Fibroblast of lung (primary cell): Measurements from ENCODE around the gene KLHL3. TPM values are rescaled to one million over a fixed set of nuclear protein-coding genes. Genes with fewer than 3 reads are reported as not detected.

Experiments used
- DNase-seq, 2 donors: peaks; one replicate each; pipeline versions ENCODE4 v3.0.0 to v3.0.0-alpha.2; 2010; ENCODE audit warnings: low read depth in 2 of 2
- H2AFZ ChIP-seq: 2 replicates; pipeline ENCODE4 v1.5.1; 2012; ENCODE audit warnings: low read length, control low read depth, inconsistent platforms
- H3K27ac ChIP-seq: 2 replicates; pipeline ENCODE4 v1.5.1; 2011; ENCODE audit warnings: low read length, control low read depth; ENCODE audit not compliant: insufficient read depth
- H3K27me3 ChIP-seq: 2 replicates; pipeline ENCODE4 v1.5.1; 2011; ENCODE audit warnings: mild to moderate bottlenecking, low read length; ENCODE audit not compliant: control insufficient read depth, insufficient read depth
- H3K36me3 ChIP-seq: 2 replicates; pipeline ENCODE4 v1.5.1; 2011; ENCODE audit warnings: low read length; ENCODE audit not compliant: control insufficient read depth, insufficient read depth
- H3K4me1 ChIP-seq: 2 replicates; pipeline ENCODE4 v1.5.1; 2011; ENCODE audit warnings: low read length; ENCODE audit not compliant: control insufficient read depth, insufficient read depth; ENCODE audit errors: extremely low read depth
- H3K4me2 ChIP-seq: 2 replicates; pipeline ENCODE4 v1.5.1; 2011; ENCODE audit warnings: low read length, control low read depth; ENCODE audit not compliant: insufficient read depth; ENCODE audit errors: extremely low read depth
- H3K4me3 ChIP-seq, 4 experiments: fragments of 200-600 bp in 1 of 4; sonication (generic) in 1 of 4; replicated peaks in 1 of 4; 2 replicates each; pipeline ENCODE4 v1.5.1; 2011 to 2016; ENCODE audit warnings: low read length in 4 of 4, low read depth in 3 of 4, mild to moderate bottlenecking in 3 of 4, control low read depth in 2 of 4, inconsistent platforms in 1 of 4, mixed read lengths in 1 of 4; ENCODE audit not compliant: insufficient read depth in 1 of 4; ENCODE audit errors: control extremely low read depth in 1 of 4
- H3K79me2 ChIP-seq: 2 replicates; pipeline ENCODE4 v1.5.1; 2012; ENCODE audit warnings: mild to moderate bottlenecking, low read length, inconsistent platforms; ENCODE audit not compliant: control insufficient read depth, insufficient read depth
- H3K9ac ChIP-seq: 2 replicates; pipeline ENCODE4 v1.5.1; 2011; ENCODE audit warnings: mild to moderate bottlenecking, low read length, control low read depth; ENCODE audit not compliant: insufficient read depth
- H3K9me3 ChIP-seq: 2 replicates; pipeline ENCODE4 v1.5.1; 2012; ENCODE audit warnings: low read depth, low read length; ENCODE audit not compliant: control insufficient read depth, insufficient read depth
- H4K20me1 ChIP-seq: 2 replicates; pipeline ENCODE4 v1.5.1; 2011; ENCODE audit warnings: low read length; ENCODE audit not compliant: control insufficient read depth, insufficient read depth; ENCODE audit errors: extremely low read depth
- CTCF ChIP-seq, 2 donors: IDR thresholded peaks in 1 of 2; conservative IDR thresholded peaks in 1 of 2; 1 replicate in 1 of 2; 2 replicates in 1 of 2; pipeline ENCODE4 v1.5.1; 2011 to 2012; ENCODE audit warnings: low read length in 2 of 2, control low read depth in 1 of 2, inconsistent platforms in 1 of 2, low read depth in 1 of 2, mild to moderate bottlenecking in 1 of 2
- EZH2 ChIP-seq: IDR thresholded peaks from 2 replicates; pipeline ENCODE4 v1.5.1; 2012; ENCODE audit warnings: low read length, control low read depth, mild to moderate bottlenecking; ENCODE audit errors: missing control alignments
- polyA plus RNA-seq, 2 donors: library from polyadenylated mRNA; depleted of rRNA in 1 of 2; stranded (reverse) in 1 of 2; unstranded in 1 of 2; fragments of >200 nt; gene quantifications; 2 replicates each; pipeline ENCODE4 v1.2.1, GENCODE V29; 2011 to 2012; ENCODE audit warnings: missing spikeins in 1 of 2
- total RNA-seq: library from RNA; depleted of rRNA; stranded (reverse); fragments of >200 nt; gene quantifications from 2 replicates; pipeline ENCODE4 v1.2.1, GENCODE V29; 2014

KLHL3 gene
- total and polyA plus RNA-seq, 2 donors (not counting 1 experiment from before 2014, with no cell fraction given): 0.60 to 2.3 TPM

- Histone ChIP-seq H3K9ac (no peak overlapping the region), H3K4me2 (no peak overlapping the region), H3K27me3 (no peaks in the 10 kb centered on the region), H3K27ac (no peak overlapping the region), H3K79me2 (no peaks in the 10 kb centered on the region), H3K36me3 (no peaks in the 10 kb centered on the region), H4K20me1 (no peaks in the 10 kb centered on the region), H3K4me3 (no peak overlapping the region), H3K4me1 (no peaks in the 10 kb centered on the region), H2AFZ (no peak overlapping the region), H3K9me3 (no peaks in the 10 kb centered on the region)
- no peak for DNase-seq
- no peak for TF ChIP-seq CTCF (conservative IDR thresholded peaks at IDR 0.05 in 1 of 2, IDR thresholded peaks at IDR 0.05 in 1 of 2; ENCODE audit: low read depth in 1 of 2, low read length in 2 of 2)
- no peak for TF ChIP-seq EZH2
These were observed 153.7 kb downstream of the KLHL3 start for GRCh38 chr5:137582218-137582617.

- TF ChIP-seq EZH2 (no peak), CTCF (conservative IDR thresholded peaks at IDR 0.05 in 1 of 2, IDR thresholded peaks at IDR 0.05 in 1 of 2; ENCODE audit: low read depth in 1 of 2, low read length in 2 of 2) (no peak)
- H3K79me2 ChIP-seq: no peaks in the 10 kb centered on the region
- no peaks in the 10 kb centered on the region for H3K4me1 ChIP-seq
- H4K20me1 ChIP-seq: no peaks in the 10 kb centered on the region
- no peak overlapping the region for H3K4me3 ChIP-seq
- no peak overlapping the region for H2AFZ ChIP-seq
- no peak overlapping the region for H3K9ac ChIP-seq
- no peak for DNase-seq
- H3K36me3 ChIP-seq: no peaks in the 10 kb centered on the region
- no peaks in the 10 kb centered on the region for H3K27me3 ChIP-seq
- H3K4me2 ChIP-seq: no peak overlapping the region
- H3K9me3 ChIP-seq: no peaks in the 10 kb centered on the region
- no peak overlapping the region for H3K27ac ChIP-seq
These were observed 154.1 kb downstream of the KLHL3 start for GRCh38 chr5:137581776-137582175.

- Histone ChIP-seq H3K9me3 (no peaks in the 10 kb centered on the region), H3K4me2 (no peak overlapping the region), H3K4me1 (no peaks in the 10 kb centered on the region), H3K27me3 (no peaks in the 10 kb centered on the region), H4K20me1 (no peaks in the 10 kb centered on the region), H3K9ac (no peak overlapping the region), H3K79me2 (no peaks in the 10 kb centered on the region), H3K27ac (no peak overlapping the region), H3K4me3 (no peak overlapping the region), H2AFZ (no peak overlapping the region), H3K36me3 (no peaks in the 10 kb centered on the region)
- no peak for DNase-seq
- TF ChIP-seq CTCF (conservative IDR thresholded peaks at IDR 0.05 in 1 of 2, IDR thresholded peaks at IDR 0.05 in 1 of 2; ENCODE audit: low read depth in 1 of 2, low read length in 2 of 2) (peak; percentile 11 to 21), EZH2 (no peak)
These were observed 155.9 kb downstream of the KLHL3 start for GRCh38 chr5:137580030-137580429.
